Measurements from ENCODE around the gene KDF1. TPM values are rescaled to one million over a fixed set of nuclear protein-coding genes. Genes with fewer than 3 reads are reported as not detected.

The KDF1 gene
- total and polyA plus RNA-seq, 2 of the 13 experiments (the other 11 are each of a cell fraction or from before 2014, with no cell fraction given), result 1.9 to 4.9 TPM

- peak; percentile 9; the same call in 1 of the 2 replicates for TF ChIP-seq ZNF614 (CRISPR knock-in tag; IDR thresholded peaks at IDR 0.05; ENCODE audit: borderline replicate concordance)
- peak; percentile 97 for TF ChIP-seq ZNF670 (CRISPR knock-in tag; IDR thresholded peaks at IDR 0.05; ENCODE audit: borderline replicate concordance)
- no peak; the same call in 1 of the 2 replicates for TF ChIP-seq ZKSCAN8 (CRISPR knock-in tag; IDR thresholded peaks at IDR 0.05; ENCODE audit: borderline replicate concordance)
- no peak for TF ChIP-seq TOPORS (CRISPR knock-in tag; IDR thresholded peaks at IDR 0.05)
- TF ChIP-seq ZNF879 (CRISPR knock-in tag; IDR thresholded peaks at IDR 0.05), result peak; percentile 49; the same call in 1 of the 2 replicates
- TF ChIP-seq ZNF414 (CRISPR knock-in tag; IDR thresholded peaks at IDR 0.05), result no peak
- no peak for TF ChIP-seq ZKSCAN1 (IDR thresholded peaks at IDR 0.05; ENCODE audit: low read length)
- TF ChIP-seq, protein P1, sequence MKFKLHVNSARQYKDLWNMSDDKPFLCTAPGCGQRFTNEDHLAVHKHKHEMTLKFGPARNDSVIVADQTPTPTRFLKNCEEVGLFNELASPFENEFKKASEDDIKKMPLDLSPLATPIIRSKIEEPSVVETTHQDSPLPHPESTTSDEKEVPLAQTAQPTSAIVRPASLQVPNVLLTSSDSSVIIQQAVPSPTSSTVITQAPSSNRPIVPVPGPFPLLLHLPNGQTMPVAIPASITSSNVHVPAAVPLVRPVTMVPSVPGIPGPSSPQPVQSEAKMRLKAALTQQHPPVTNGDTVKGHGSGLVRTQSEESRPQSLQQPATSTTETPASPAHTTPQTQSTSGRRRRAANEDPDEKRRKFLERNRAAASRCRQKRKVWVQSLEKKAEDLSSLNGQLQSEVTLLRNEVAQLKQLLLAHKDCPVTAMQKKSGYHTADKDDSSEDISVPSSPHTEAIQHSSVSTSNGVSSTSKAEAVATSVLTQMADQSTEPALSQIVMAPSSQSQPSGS (CRISPR knock-in tag; IDR thresholded peaks at IDR 0.05), result peak; percentile 83
- no peak for TF ChIP-seq ZNF605 (CRISPR knock-in tag; IDR thresholded peaks at IDR 0.05)
- TF ChIP-seq, protein P2, sequence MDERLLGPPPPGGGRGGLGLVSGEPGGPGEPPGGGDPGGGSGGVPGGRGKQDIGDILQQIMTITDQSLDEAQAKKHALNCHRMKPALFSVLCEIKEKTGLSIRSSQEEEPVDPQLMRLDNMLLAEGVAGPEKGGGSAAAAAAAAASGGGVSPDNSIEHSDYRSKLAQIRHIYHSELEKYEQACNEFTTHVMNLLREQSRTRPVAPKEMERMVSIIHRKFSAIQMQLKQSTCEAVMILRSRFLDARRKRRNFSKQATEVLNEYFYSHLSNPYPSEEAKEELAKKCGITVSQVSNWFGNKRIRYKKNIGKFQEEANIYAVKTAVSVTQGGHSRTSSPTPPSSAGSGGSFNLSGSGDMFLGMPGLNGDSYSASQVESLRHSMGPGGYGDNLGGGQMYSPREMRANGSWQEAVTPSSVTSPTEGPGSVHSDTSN (CRISPR knock-in tag; IDR thresholded peaks at IDR 0.05), result peak; percentile 85
- TF ChIP-seq ZNF800 (CRISPR knock-in tag; IDR thresholded peaks at IDR 0.05), result peak; percentile 46; the same call in 1 of the 2 replicates
- TF ChIP-seq ZXDC (CRISPR knock-in tag; IDR thresholded peaks at IDR 0.05), result 0 out of 2 replicates have a peak, but pooled peaks have one; percentile 51
- TF ChIP-seq MLLT10 (CRISPR knock-in tag; IDR thresholded peaks at IDR 0.05), result no peak
- TF ChIP-seq SRSF9 (IDR thresholded peaks at IDR 0.05; ENCODE audit: borderline replicate concordance, insufficient read depth, low read depth, low read length, poor library complexity, severe bottlenecking), result no peak
- TF ChIP-seq ZNF207 (IDR thresholded peaks at IDR 0.05; ENCODE audit: borderline replicate concordance), result no peak
- no peak for TF ChIP-seq RARG (CRISPR knock-in tag; IDR thresholded peaks at IDR 0.05; ENCODE audit: low read depth)
- peak; percentile 73; the same call in 1 of the 2 replicates for TF ChIP-seq ZNF296 (CRISPR knock-in tag; conservative IDR thresholded peaks at IDR 0.05)
- TF ChIP-seq NR0B2 (CRISPR knock-in tag; IDR thresholded peaks at IDR 0.05), result no peak; the same call in 1 of the 2 replicates
- 0 out of 2 replicates have a peak, but pooled peaks have one; percentile 85 for TF ChIP-seq ZFP62 (CRISPR knock-in tag; IDR thresholded peaks at IDR 0.05)
Observed at GRCh38 chr1:26993237-26994019, 33.2 kb upstream of the KDF1 start, which contains the start of gene TRNP1 (continued).
